ENCODE data around the gene PDIA4. TPM values are rescaled to one million over a fixed set of nuclear protein-coding genes. Genes with fewer than 3 reads are reported as not detected.

PDIA4 gene
- total RNA-seq, 1 experiment from 2014 or later = 217 TPM

DNA sequence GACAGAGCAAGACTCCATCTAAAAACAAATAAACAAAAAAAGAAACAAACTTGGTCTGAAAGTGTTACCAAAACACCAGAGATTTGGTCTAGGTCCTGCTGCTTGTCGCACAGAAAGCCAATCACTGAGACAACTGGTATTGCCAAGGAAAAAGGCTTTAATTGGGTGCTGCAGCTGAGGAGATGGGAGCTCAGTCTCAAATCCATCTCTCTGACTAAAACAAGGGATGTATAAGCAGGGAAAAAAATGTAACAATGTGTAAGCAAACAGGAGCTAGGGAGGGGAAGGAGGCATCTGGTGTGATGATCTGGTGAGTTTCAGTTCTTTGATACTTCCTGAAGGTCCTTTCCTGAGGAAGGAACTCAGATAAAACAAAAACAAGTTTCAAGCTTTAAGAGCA is 8.4 kb upstream of the PDIA4 start:
- H3K4me3 ChIP-seq (replicated peaks in 1 of 2; ENCODE audit: low read depth in 1 of 2, low read length in 2 of 2) = no peak overlapping the region
- H3K27me3 ChIP-seq (ENCODE audit: insufficient read depth, low read length) = no peaks in the 10 kb centered on the region
- ChIA-PET CTCF (no interaction called here), RAD21 (ENCODE audit: low non-redundant PET in 1 of 2, low total read pairs in 2 of 2, uncharacterized antibody in 2 of 2, unreplicated experiment in 2 of 2) (no interaction called here), POLR2A (no interaction called here)
- no TSS peak for BruUV-seq (replicated peaks)
- ATAC-seq (no peak), DNase-seq (ENCODE audit: low read depth, low spot score) (no peak)
- no peak for TF ChIP-seq RAD21 (IDR thresholded peaks at IDR 0.05; ENCODE audit: low read depth)
- TF ChIP-seq CTCF (IDR thresholded peaks at IDR 0.05 in 2 of 3, conservative IDR thresholded peaks at IDR 0.05 in 1 of 3; ENCODE audit: borderline replicate concordance in 1 of 3, insufficient read depth in 1 of 3, low read depth in 2 of 3, low read length in 2 of 3) = no peak
- TF ChIP-seq, protein P1, sequence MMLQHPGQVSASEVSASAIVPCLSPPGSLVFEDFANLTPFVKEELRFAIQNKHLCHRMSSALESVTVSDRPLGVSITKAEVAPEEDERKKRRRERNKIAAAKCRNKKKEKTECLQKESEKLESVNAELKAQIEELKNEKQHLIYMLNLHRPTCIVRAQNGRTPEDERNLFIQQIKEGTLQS (IDR thresholded peaks at IDR 0.05) = no peak
- TF ChIP-seq CEBPB (IDR thresholded peaks at IDR 0.05; ENCODE audit: low read depth) = no peak
- no peak overlapping the region for H3K4me2 ChIP-seq (ENCODE audit: low read length)
- no peaks in the 10 kb centered on the region for H4K20me1 ChIP-seq (ENCODE audit: insufficient read depth)
- no peaks in the 10 kb centered on the region for H3K9me2 ChIP-seq (ENCODE audit: insufficient read depth)
- H3K27ac ChIP-seq (ENCODE audit: low read depth, low read length) = no peak overlapping the region
- H3K79me2 ChIP-seq (ENCODE audit: insufficient read depth, low read length) = no peaks in the 10 kb centered on the region
- intact Hi-C loops (cut with micrococcal nuclease) = no loop called here
- H3K36me3 ChIP-seq (ENCODE audit: control insufficient read depth in 1 of 2, insufficient read depth in 2 of 2, low read length in 2 of 2) = no peaks in the 10 kb centered on the region
- H3K9me3 ChIP-seq (ENCODE audit: control insufficient read depth in 1 of 2, insufficient read depth in 1 of 2, low read depth in 1 of 2, low read length in 2 of 2) = peaks cover 4 to 9% of the 10 kb centered on the region in 2 experiments; a peak in 2 of 4 replicates
- H3K4me1 ChIP-seq (ENCODE audit: control insufficient read depth in 1 of 2, insufficient read depth in 2 of 2, low read length in 2 of 2) = no peaks in the 10 kb centered on the region
- H3K9ac ChIP-seq (ENCODE audit: low read length) = no peak overlapping the region
- H2AFZ ChIP-seq (ENCODE audit: low read depth, low read length, poor library complexity, severe bottlenecking) = no peak overlapping the region

GRCh38 chr7:149031353-149031910 is 3.1 kb upstream of the PDIA4 start:
- POLR2A ChIA-PET = no interaction called here
- peaks cover 0 to 5% of the 10 kb centered on the region in 2 experiments; a peak in 1 of 4 replicates for H3K9me3 ChIP-seq (ENCODE audit: control insufficient read depth in 1 of 2, insufficient read depth in 1 of 2, low read depth in 1 of 2, low read length in 2 of 2)
- no peaks in the 10 kb centered on the region for H3K9me2 ChIP-seq (ENCODE audit: insufficient read depth)
- TF ChIP-seq CTCF (IDR thresholded peaks at IDR 0.05 in 2 of 3, conservative IDR thresholded peaks at IDR 0.05 in 1 of 3; ENCODE audit: borderline replicate concordance in 1 of 3, insufficient read depth in 1 of 3, low read depth in 2 of 3, low read length in 2 of 3) = no peak
- TF ChIP-seq POLR2AphosphoS5 (IDR thresholded peaks at IDR 0.05; ENCODE audit: low read depth, low read length) = no peak
- TF ChIP-seq RAD21 (IDR thresholded peaks at IDR 0.05; ENCODE audit: low read depth) = no peak
- no peak for TF ChIP-seq SP1 (IDR thresholded peaks at IDR 0.05; ENCODE audit: low read depth)
- TF ChIP-seq JUND (IDR thresholded peaks at IDR 0.05) = no peak
- TF ChIP-seq CEBPB (IDR thresholded peaks at IDR 0.05; ENCODE audit: low read depth) = no peak
- TF ChIP-seq, protein P1 (IDR thresholded peaks at IDR 0.05) = no peak
- no peak for TF ChIP-seq MAX (IDR thresholded peaks at IDR 0.05)
- TF ChIP-seq TCF7L2 (IDR thresholded peaks at IDR 0.05; ENCODE audit: borderline replicate concordance, extremely low read depth, insufficient read depth, insufficient read length) = no peak

More at GRCh38 chr7:149031353-149031910, 3.1 kb upstream of the PDIA4 start:
- BruUV-seq (replicated peaks) = no TSS peak
- CTCF ChIA-PET = no interaction called here
- H4K20me1 ChIP-seq (ENCODE audit: insufficient read depth) = no peaks in the 10 kb centered on the region
- no peaks in the 10 kb centered on the region for H3K36me3 ChIP-seq (ENCODE audit: control insufficient read depth in 1 of 2, insufficient read depth in 2 of 2, low read length in 2 of 2)
- H2AFZ ChIP-seq (ENCODE audit: low read depth, low read length, poor library complexity, severe bottlenecking) = no peak overlapping the region
- intact Hi-C loops (cut with micrococcal nuclease) = no loop called here
- peaks cover 5 to 21% of the 10 kb centered on the region in 2 experiments for H3K4me1 ChIP-seq (ENCODE audit: control insufficient read depth in 1 of 2, insufficient read depth in 2 of 2, low read length in 2 of 2)
- ATAC-seq (no peak), DNase-seq (ENCODE audit: low read depth, low spot score) (no peak)
- H3K27me3 ChIP-seq (ENCODE audit: insufficient read depth, low read length) = no peaks in the 10 kb centered on the region
- H3K9ac ChIP-seq (ENCODE audit: low read length) = no peak overlapping the region
- no peak overlapping the region for H3K27ac ChIP-seq (ENCODE audit: low read depth, low read length)
- no peak overlapping the region for H3K4me3 ChIP-seq (replicated peaks in 1 of 2; ENCODE audit: low read depth in 1 of 2, low read length in 2 of 2)
- H3K4me2 ChIP-seq (ENCODE audit: low read length) = no peak overlapping the region
- H3K79me2 ChIP-seq (ENCODE audit: insufficient read depth, low read length) = peaks cover 18% of the 10 kb centered on the region
- RAD21 ChIA-PET (ENCODE audit: low non-redundant PET in 1 of 2, low total read pairs in 2 of 2, uncharacterized antibody in 2 of 2, unreplicated experiment in 2 of 2) = no interaction called here

All from HCT116 (cell line).